NK-92 treated with Interleukin-12 subunit alpha and Interleukin-12 subunit beta, amount 100 ng/mL, for 24 hours (cell line): Measurements from ENCODE around the gene OMP.
"Not testable (repeated sequence)": the region's sequence is repeated elsewhere in the genome, so short reads cannot be mapped to it uniquely, and the experiment has no call there.

Source experiments
- DNase-seq: peaks from one replicate; lab custom pipeline; 2025; lab: John Stamatoyannopoulos, UW

The OMP gene

GRCh38 chr11:77102246-77103210 lies at the start of gene OMP:
Gene OMP, plus strand, starts transcription at chr11:77102840. Its CDS starts 0 bp downstream, at chr11:77102840.
- DNase-seq = no peak

GRCh38 chr11:77053217-77054015 lies 49.2 kb upstream of the OMP start:
- no peak for DNase-seq

GRCh38 chr11:77054084-77054483 lies 48.6 kb upstream of the OMP start:
- DNase-seq = no peak

GRCh38 chr11:77055101-77055561 lies 47.5 kb upstream of the OMP start:
- no peak for DNase-seq

- no peak for DNase-seq
Measured at GRCh38 chr11:77055913-77056312, 46.7 kb upstream of the OMP start.

- no peak for DNase-seq
Measured at GRCh38 chr11:77056814-77057402, 45.7 kb upstream of the OMP start.

- no peak for DNase-seq
Measured at GRCh38 chr11:77057938-77058474, 44.6 kb upstream of the OMP start.

GRCh38 chr11:77058900-77059299 lies 43.7 kb upstream of the OMP start:
- DNase-seq = no peak

GRCh38 chr11:77059806-77060205 lies 42.8 kb upstream of the OMP start:
- DNase-seq = no peak

GRCh38 chr11:77060234-77060633 lies 42.4 kb upstream of the OMP start:
- DNase-seq = no peak

GRCh38 chr11:77061258-77061657 lies 41.4 kb upstream of the OMP start:
- not testable (repeated sequence) for DNase-seq

GRCh38 chr11:77062924-77063323 lies 39.7 kb upstream of the OMP start:
- no peak for DNase-seq

GRCh38 chr11:77063407-77063806 lies 39.2 kb upstream of the OMP start:
- DNase-seq = no peak

- DNase-seq = no peak
Measured at GRCh38 chr11:77063861-77064260, 38.8 kb upstream of the OMP start.

GRCh38 chr11:77064648-77065217 lies 37.9 kb upstream of the OMP start:
- no peak for DNase-seq

GRCh38 chr11:77065878-77066228 lies 36.8 kb upstream of the OMP start:
- no peak for DNase-seq

GRCh38 chr11:77066229-77067042 lies 36.2 kb upstream of the OMP start, which contains the start of gene CAPN5:
Gene CAPN5, plus strand, starts transcription at chr11:77066971. Its CDS starts 17,916 bp downstream, at chr11:77084887.
- no peak for DNase-seq

- no peak for DNase-seq
Measured at GRCh38 chr11:77067861-77068443, 34.7 kb upstream of the OMP start.

- no peak for DNase-seq
Measured at GRCh38 chr11:77068457-77069335, 33.9 kb upstream of the OMP start.
